HEK293 (cell line): Measurements from ENCODE around the gene ARCN1.

Experiments
- CTCF ChIA-PET: fragments of 350-600 bp; formaldehyde crosslinking; extraction: SDS; loops from one replicate; lab custom pipeline; 2021; ENCODE audit warnings: antibody characterized with exemption; lab: Yijun Ruan, JAX
- POLR2A ChIA-PET: fragments of 300-600 bp; formaldehyde crosslinking; extraction: SDS; loops from one replicate; lab custom pipeline; 2020; ENCODE audit warnings: antibody characterized with exemption, inconsistent platforms; lab: Yijun Ruan, JAX
- H3K27ac ChIP-seq: fragments of 200-500 bp; sonication (Bioruptor generic); 2 replicates; pipeline ENCODE4 v1.5.1; 2014; ENCODE audit warnings: low read depth, low read length, control low read depth, inconsistent platforms; ENCODE audit errors: extremely low read depth
- H3K36me3 ChIP-seq, 2 experiments: fragments of 200-500 bp in 1 of 2; sonication (Bioruptor generic) in 1 of 2; 1 replicate in 1 of 2; 2 replicates in 1 of 2; pipeline ENCODE4 v1.5.1; 2014 to 2017; ENCODE audit warnings: inconsistent platforms in 2 of 2, low read length in 2 of 2; ENCODE audit not compliant: control insufficient read depth in 2 of 2, insufficient read depth in 1 of 2
- H3K4me1 ChIP-seq: fragments of 200-500 bp; sonication (Bioruptor generic); 2 replicates; pipeline ENCODE4 v1.5.1; 2014; ENCODE audit warnings: mild to moderate bottlenecking, low read length, inconsistent platforms; ENCODE audit not compliant: control insufficient read depth, insufficient read depth
- H3K4me3 ChIP-seq: 2 replicates; pipeline ENCODE4 v1.5.1; 2011; ENCODE audit warnings: low read depth, mild to moderate bottlenecking, control low read depth, low read length, moderate library complexity
- H3K9me3 ChIP-seq: fragments of 200-500 bp; sonication (Bioruptor generic); 2 replicates; pipeline ENCODE4 v1.5.1; 2014; ENCODE audit warnings: low read depth, low read length, inconsistent platforms; ENCODE audit not compliant: control insufficient read depth, insufficient read depth
- PRDM1 ChIP-seq: fragments of 450-650 bp; formaldehyde crosslinking; IDR thresholded peaks from 2 replicates; pipeline ENCODE4; 2016; ENCODE audit warnings: missing biosample characterization, missing genetic modification characterization
- ZBTB17 ChIP-seq: fragments of 450-650 bp; formaldehyde crosslinking; IDR thresholded peaks from 2 replicates; pipeline ENCODE4 v1.5.1; 2016; ENCODE audit warnings: missing biosample characterization, missing genetic modification characterization
- ZFP3 ChIP-seq: fragments of 450-650 bp; formaldehyde crosslinking; IDR thresholded peaks from 2 replicates; pipeline ENCODE4 v1.5.1; 2016; ENCODE audit warnings: low read depth, missing biosample characterization, missing genetic modification characterization
- ZNF214 ChIP-seq: fragments of 450-650 bp; formaldehyde crosslinking; IDR thresholded peaks from 2 replicates; pipeline ENCODE4 v1.5.1; 2017; ENCODE audit warnings: missing biosample characterization, mild to moderate bottlenecking, missing genetic modification characterization, borderline replicate concordance
- ZNF37A ChIP-seq: fragments of 450-650 bp; IDR thresholded peaks from 2 replicates; pipeline ENCODE4 v1.5.1; 2018; ENCODE audit warnings: missing biosample characterization, missing genetic modification characterization
- ZNF394 ChIP-seq: fragments of 450-650 bp; formaldehyde crosslinking; IDR thresholded peaks from 2 replicates; pipeline ENCODE4 v1.5.1; 2016; ENCODE audit warnings: missing biosample characterization, missing genetic modification characterization, mild to moderate bottlenecking, moderate library complexity, borderline replicate concordance
- ZNF423 ChIP-seq: fragments of 450-650 bp; formaldehyde crosslinking; IDR thresholded peaks from 2 replicates; pipeline ENCODE4 v1.5.1; 2016; ENCODE audit warnings: missing biosample characterization, missing genetic modification characterization
- ZNF514 ChIP-seq: fragments of 450-650 bp; formaldehyde crosslinking; IDR thresholded peaks from 2 replicates; pipeline ENCODE4 v1.5.1; 2016; ENCODE audit warnings: missing biosample characterization, missing genetic modification characterization
- ZNF529 ChIP-seq: fragments of 450-650 bp; formaldehyde crosslinking; IDR thresholded peaks from 2 replicates; pipeline ENCODE4 v1.5.1; 2017; ENCODE audit warnings: missing genetic modification characterization, missing biosample characterization; ENCODE audit not compliant: insufficient replicate concordance
- ZNF701 ChIP-seq: fragments of 450-650 bp; formaldehyde crosslinking; IDR thresholded peaks from 2 replicates; pipeline ENCODE4 v1.5.1; 2016; ENCODE audit warnings: missing biosample characterization, missing genetic modification characterization
- ZNF707 ChIP-seq: fragments of 450-650 bp; formaldehyde crosslinking; IDR thresholded peaks from 2 replicates; pipeline ENCODE4 v1.5.1; 2016; ENCODE audit warnings: missing biosample characterization, missing genetic modification characterization
- ZNF768 ChIP-seq: fragments of 450-650 bp; formaldehyde crosslinking; IDR thresholded peaks from 2 replicates; pipeline ENCODE4 v1.5.1; 2018; ENCODE audit warnings: missing biosample characterization, mild to moderate bottlenecking, missing genetic modification characterization
- ZNF777 ChIP-seq: fragments of 450-650 bp; formaldehyde crosslinking; IDR thresholded peaks from 2 replicates; pipeline ENCODE4 v1.5.1; 2017; ENCODE audit warnings: missing biosample characterization, missing genetic modification characterization, borderline replicate concordance
- ZNF791 ChIP-seq: fragments of 450-650 bp; formaldehyde crosslinking; IDR thresholded peaks from 2 replicates; pipeline ENCODE4 v1.5.1; 2016; ENCODE audit warnings: missing biosample characterization, missing genetic modification characterization
- ZNF830 ChIP-seq: fragments of 450-650 bp; IDR thresholded peaks from 2 replicates; pipeline ENCODE4 v1.5.0; 2018; ENCODE audit warnings: missing biosample characterization, missing genetic modification characterization, low read depth, mild to moderate bottlenecking, moderate library complexity
- TF ChIP-seq, protein P1 (sequence below): fragments of 450-650 bp; formaldehyde crosslinking; IDR thresholded peaks from 2 replicates; pipeline ENCODE4 v1.5.1; 2016; ENCODE audit warnings: missing biosample characterization, missing genetic modification characterization
- TF ChIP-seq, protein P2 (sequence below): fragments of 450-650 bp; formaldehyde crosslinking; IDR thresholded peaks from 2 replicates; pipeline ENCODE4 v1.5.1; 2016; ENCODE audit warnings: missing biosample characterization, missing genetic modification characterization
- TF ChIP-seq, protein P3 (sequence below): fragments of 450-650 bp; formaldehyde crosslinking; IDR thresholded peaks from 2 replicates; pipeline ENCODE4 v1.5.1; 2016; ENCODE audit warnings: missing biosample characterization, missing genetic modification characterization
- TF ChIP-seq, protein P4 (sequence below): fragments of 450-650 bp; formaldehyde crosslinking; IDR thresholded peaks from 2 replicates; pipeline ENCODE4 v1.5.1; 2016; ENCODE audit warnings: missing biosample characterization, missing genetic modification characterization

ARCN1 gene

DNA sequence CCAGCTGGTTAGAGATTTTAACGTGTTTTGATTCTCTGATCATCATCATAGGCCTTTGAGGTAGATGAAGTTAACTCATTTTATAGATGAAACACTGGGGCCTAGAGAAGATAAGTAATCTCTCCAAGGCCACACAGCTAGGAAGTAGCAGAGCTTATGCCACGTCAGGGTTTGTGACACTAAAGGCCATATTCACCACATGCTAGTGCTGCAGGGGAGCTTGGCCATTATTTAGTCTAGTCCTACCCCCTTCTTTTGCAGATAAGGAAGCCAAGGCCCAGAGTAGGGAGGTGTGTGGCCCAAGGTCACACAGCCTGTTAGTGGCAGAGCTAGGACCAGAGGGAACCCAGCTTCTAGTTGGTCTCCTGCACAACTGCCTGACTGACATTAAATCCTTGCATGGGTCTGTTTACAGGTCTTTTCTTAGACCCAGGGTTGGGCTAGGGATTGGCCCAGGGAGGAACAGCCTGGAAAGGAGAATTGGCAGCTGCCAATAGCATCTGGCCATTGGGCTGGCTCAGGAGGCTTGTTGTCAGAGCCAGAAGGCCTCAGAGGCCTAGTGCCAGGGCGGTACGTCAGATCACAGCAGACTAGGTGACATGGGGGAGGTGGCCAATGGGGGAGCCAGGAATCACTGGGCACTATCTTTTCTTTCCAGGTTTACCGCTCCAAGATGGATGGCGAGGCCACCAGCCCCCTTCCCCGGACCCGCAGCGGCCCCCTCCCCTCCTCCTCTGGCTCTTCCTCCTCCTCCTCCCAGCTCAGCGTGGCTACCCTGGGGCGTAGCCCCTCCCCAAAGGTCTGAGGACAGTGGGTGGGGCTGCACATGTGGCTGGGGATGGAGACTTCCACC lies 71.2 kb downstream of the ARCN1 start:
- H3K36me3 ChIP-seq, result peaks cover 0 to 87% of the 10 kb centered on the region in 2 experiments; a peak in 2 of 3 replicates
- POLR2A ChIA-PET, result interaction anchor here (1.7 kb wide), 1 partner anchor 9 kb away, joined by 6 read pairs; no protein-coding TSS in a partner anchor
- H3K4me1 ChIP-seq, result no peaks in the 10 kb centered on the region
- no peak overlapping the region for H3K27ac ChIP-seq
- TF ChIP-seq, protein P1, sequence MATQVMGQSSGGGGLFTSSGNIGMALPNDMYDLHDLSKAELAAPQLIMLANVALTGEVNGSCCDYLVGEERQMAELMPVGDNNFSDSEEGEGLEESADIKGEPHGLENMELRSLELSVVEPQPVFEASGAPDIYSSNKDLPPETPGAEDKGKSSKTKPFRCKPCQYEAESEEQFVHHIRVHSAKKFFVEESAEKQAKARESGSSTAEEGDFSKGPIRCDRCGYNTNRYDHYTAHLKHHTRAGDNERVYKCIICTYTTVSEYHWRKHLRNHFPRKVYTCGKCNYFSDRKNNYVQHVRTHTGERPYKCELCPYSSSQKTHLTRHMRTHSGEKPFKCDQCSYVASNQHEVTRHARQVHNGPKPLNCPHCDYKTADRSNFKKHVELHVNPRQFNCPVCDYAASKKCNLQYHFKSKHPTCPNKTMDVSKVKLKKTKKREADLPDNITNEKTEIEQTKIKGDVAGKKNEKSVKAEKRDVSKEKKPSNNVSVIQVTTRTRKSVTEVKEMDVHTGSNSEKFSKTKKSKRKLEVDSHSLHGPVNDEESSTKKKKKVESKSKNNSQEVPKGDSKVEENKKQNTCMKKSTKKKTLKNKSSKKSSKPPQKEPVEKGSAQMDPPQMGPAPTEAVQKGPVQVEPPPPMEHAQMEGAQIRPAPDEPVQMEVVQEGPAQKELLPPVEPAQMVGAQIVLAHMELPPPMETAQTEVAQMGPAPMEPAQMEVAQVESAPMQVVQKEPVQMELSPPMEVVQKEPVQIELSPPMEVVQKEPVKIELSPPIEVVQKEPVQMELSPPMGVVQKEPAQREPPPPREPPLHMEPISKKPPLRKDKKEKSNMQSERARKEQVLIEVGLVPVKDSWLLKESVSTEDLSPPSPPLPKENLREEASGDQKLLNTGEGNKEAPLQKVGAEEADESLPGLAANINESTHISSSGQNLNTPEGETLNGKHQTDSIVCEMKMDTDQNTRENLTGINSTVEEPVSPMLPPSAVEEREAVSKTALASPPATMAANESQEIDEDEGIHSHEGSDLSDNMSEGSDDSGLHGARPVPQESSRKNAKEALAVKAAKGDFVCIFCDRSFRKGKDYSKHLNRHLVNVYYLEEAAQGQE (tag by site-specific recombination), result no peak
- TF ChIP-seq, protein P2, sequence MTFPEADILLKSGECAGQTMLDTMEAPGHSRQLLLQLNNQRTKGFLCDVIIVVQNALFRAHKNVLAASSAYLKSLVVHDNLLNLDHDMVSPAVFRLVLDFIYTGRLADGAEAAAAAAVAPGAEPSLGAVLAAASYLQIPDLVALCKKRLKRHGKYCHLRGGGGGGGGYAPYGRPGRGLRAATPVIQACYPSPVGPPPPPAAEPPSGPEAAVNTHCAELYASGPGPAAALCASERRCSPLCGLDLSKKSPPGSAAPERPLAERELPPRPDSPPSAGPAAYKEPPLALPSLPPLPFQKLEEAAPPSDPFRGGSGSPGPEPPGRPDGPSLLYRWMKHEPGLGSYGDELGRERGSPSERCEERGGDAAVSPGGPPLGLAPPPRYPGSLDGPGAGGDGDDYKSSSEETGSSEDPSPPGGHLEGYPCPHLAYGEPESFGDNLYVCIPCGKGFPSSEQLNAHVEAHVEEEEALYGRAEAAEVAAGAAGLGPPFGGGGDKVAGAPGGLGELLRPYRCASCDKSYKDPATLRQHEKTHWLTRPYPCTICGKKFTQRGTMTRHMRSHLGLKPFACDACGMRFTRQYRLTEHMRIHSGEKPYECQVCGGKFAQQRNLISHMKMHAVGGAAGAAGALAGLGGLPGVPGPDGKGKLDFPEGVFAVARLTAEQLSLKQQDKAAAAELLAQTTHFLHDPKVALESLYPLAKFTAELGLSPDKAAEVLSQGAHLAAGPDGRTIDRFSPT, result no peak
- TF ChIP-seq ZNF777 (tag by site-specific recombination) (no peak), ZNF830 (tag by site-specific recombination) (no peak), ZNF791 (tag by site-specific recombination) (no peak), ZNF37A (tag by site-specific recombination) (no peak), ZNF529 (tag by site-specific recombination) (no peak), ZNF214 (tag by site-specific recombination) (no peak), ZFP3 (no peak), ZNF701 (tag by site-specific recombination) (no peak), PRDM1 (tag by site-specific recombination) (no peak), ZNF394 (tag by site-specific recombination) (no peak), ZNF768 (tag by site-specific recombination) (no peak), ZNF514 (tag by site-specific recombination) (no peak), ZNF707 (no peak), ZBTB17 (tag by site-specific recombination) (no peak), ZNF423 (no peak)
- TF ChIP-seq, protein P3, sequence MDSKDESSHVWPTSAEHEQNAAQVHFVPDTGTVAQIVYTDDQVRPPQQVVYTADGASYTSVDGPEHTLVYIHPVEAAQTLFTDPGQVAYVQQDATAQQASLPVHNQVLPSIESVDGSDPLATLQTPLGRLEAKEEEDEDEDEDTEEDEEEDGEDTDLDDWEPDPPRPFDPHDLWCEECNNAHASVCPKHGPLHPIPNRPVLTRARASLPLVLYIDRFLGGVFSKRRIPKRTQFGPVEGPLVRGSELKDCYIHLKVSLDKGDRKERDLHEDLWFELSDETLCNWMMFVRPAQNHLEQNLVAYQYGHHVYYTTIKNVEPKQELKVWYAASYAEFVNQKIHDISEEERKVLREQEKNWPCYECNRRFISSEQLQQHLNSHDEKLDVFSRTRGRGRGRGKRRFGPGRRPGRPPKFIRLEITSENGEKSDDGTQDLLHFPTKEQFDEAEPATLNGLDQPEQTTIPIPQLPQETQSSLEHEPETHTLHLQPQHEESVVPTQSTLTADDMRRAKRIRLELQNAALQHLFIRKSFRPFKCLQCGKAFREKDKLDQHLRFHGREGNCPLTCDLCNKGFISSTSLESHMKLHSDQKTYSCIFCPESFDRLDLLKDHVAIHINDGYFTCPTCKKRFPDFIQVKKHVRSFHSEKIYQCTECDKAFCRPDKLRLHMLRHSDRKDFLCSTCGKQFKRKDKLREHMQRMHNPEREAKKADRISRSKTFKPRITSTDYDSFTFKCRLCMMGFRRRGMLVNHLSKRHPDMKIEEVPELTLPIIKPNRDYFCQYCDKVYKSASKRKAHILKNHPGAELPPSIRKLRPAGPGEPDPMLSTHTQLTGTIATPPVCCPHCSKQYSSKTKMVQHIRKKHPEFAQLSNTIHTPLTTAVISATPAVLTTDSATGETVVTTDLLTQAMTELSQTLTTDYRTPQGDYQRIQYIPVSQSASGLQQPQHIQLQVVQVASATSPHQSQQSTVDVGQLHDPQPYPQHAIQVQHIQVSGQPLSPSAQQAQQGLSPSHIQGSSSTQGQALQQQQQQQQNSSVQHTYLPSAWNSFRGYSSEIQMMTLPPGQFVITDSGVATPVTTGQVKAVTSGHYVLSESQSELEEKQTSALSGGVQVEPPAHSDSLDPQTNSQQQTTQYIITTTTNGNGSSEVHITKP, result no peak
- TF ChIP-seq, protein P4, sequence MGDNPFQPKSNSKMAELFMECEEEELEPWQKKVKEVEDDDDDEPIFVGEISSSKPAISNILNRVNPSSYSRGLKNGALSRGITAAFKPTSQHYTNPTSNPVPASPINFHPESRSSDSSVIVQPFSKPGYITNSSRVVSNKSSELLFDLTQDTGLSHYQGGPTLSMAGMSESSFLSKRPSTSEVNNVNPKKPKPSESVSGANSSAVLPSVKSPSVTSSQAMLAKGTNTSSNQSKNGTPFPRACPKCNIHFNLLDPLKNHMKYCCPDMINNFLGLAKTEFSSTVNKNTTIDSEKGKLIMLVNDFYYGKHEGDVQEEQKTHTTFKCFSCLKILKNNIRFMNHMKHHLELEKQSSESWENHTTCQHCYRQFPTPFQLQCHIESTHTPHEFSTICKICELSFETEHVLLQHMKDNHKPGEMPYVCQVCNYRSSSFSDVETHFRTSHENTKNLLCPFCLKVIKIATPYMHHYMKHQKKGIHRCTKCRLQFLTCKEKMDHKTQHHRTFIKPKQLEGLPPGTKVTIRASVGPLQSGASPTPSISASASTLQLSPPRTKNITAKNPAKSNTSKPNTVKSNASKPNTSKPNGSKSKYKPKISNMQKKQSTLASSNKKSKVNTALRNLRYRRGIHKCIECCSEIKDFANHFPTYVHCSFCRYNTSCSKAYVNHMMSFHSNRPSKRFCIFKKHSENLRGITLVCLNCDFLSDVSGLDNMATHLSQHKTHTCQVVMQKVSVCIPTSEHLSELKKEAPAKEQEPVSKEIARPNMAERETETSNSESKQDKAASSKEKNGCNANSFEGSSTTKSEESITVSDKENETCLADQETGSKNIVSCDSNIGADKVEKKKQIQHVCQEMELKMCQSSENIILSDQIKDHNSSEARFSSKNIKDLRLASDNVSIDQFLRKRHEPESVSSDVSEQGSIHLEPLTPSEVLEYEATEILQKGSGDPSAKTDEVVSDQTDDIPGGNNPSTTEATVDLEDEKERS (tag by site-specific recombination), result no peak
- TF ChIP-seq, all 188 proteins: peak for 0
- Histone ChIP-seq H3K4me3 (no peak overlapping the region), H3K9me3 (no peaks in the 10 kb centered on the region)
- CTCF ChIA-PET, result interaction anchor here (0.6 to 0.9 kb wide), 2 partner anchors 16 to 498 kb away, joined by 3 to 6 read pairs; no protein-coding TSS in a partner anchor
